ENCODE results near the gene MED13L.

Gene MED13L

GRCh38 chr12:116174904-116175303, 102.6 kb downstream of the MED13L start:
- no peak for DNase-seq

GRCh38 chr12:116174006-116174405, 103.5 kb downstream of the MED13L start:
- DNase-seq = no peak

GRCh38 chr12:116172224-116172849, 105.2 kb downstream of the MED13L start:
- DNase-seq = peak; percentile 33 to 54

GRCh38 chr12:116171549-116171948, 105.9 kb downstream of the MED13L start:
- no peak for DNase-seq

GRCh38 chr12:116169071-116169470, 108.4 kb downstream of the MED13L start:
- DNase-seq = no peak

GRCh38 chr12:116166306-116166705, 111.2 kb downstream of the MED13L start:
- no peak for DNase-seq

GRCh38 chr12:116165036-116165425, 112.5 kb downstream of the MED13L start:
- DNase-seq = no peak

GRCh38 chr12:116164250-116165035, 113.0 kb downstream of the MED13L start:
- no peak for DNase-seq

GRCh38 chr12:116162071-116162470, 115.4 kb downstream of the MED13L start:
- no peak for DNase-seq

GRCh38 chr12:116161588-116161987, 115.9 kb downstream of the MED13L start:
- DNase-seq = no peak

GRCh38 chr12:116160883-116161458, 116.5 kb downstream of the MED13L start:
- DNase-seq = no peak

GRCh38 chr12:116160231-116160630, 117.3 kb downstream of the MED13L start:
- no peak for DNase-seq

- no peak for DNase-seq
Observed at GRCh38 chr12:116159593-116160200, 117.8 kb downstream of the MED13L start.

GRCh38 chr12:116159175-116159574, 118.3 kb downstream of the MED13L start:
- DNase-seq = no peak

- DNase-seq = no peak
Observed at GRCh38 chr12:116157845-116158267, 119.6 kb downstream of the MED13L start.

- no peak for DNase-seq
Observed at GRCh38 chr12:116156614-116157013, 120.9 kb downstream of the MED13L start.

GRCh38 chr12:116155383-116155782, 122.1 kb downstream of the MED13L start:
- DNase-seq = no peak

GRCh38 chr12:116153983-116154382, 123.5 kb downstream of the MED13L start:
- DNase-seq = no peak

- no peak for DNase-seq
Observed at GRCh38 chr12:116153113-116153512, 124.4 kb downstream of the MED13L start.

- DNase-seq = no peak
Observed at GRCh38 chr12:116152268-116152667, 125.2 kb downstream of the MED13L start.

- DNase-seq = no peak
Observed at GRCh38 chr12:116150452-116150851, 127.0 kb downstream of the MED13L start.

- no peak for DNase-seq
Observed at GRCh38 chr12:116150001-116150400, 127.5 kb downstream of the MED13L start.

- no peak for DNase-seq
Observed at GRCh38 chr12:116148844-116149243, 128.6 kb downstream of the MED13L start.

- no peak for DNase-seq
Observed at GRCh38 chr12:116146386-116146785, 131.1 kb downstream of the MED13L start.
